Uterus (tissue), 2 donors: ENCODE measurements around the gene VAT1L.

Source experiments
- CTCF ChIP-seq, 4 experiments: fragments of 200-600 bp in 2 of 4; fragments of 450-650 bp in 2 of 4; sonication (generic) in 2 of 4; IDR thresholded peaks; one replicate each; pipeline ENCODE4 v1.5.1; 2016 to 2019; ENCODE audit warnings: antibody characterized with exemption in 4 of 4, mild to moderate bottlenecking in 2 of 4, moderate library complexity in 1 of 4
- POLR2A ChIP-seq, 2 donors: fragments of 450-650 bp; IDR thresholded peaks; one replicate each; pipeline ENCODE4 v1.6.1; 2016; ENCODE audit warnings: antibody characterized with exemption in 2 of 2, mild to moderate bottlenecking in 1 of 2, moderate library complexity in 1 of 2

- TF ChIP-seq POLR2A (IDR thresholded peaks at IDR 0.05) (no peak), CTCF (IDR thresholded peaks at IDR 0.05) (no peak)
Observed at GRCh38 chr16:77816293-77816692, 27.9 kb downstream of the VAT1L start.
